ENCODE measurements around the gene C10orf90. TPM values are rescaled to one million over a fixed set of nuclear protein-coding genes. Genes with fewer than 3 reads are reported as not detected.

C10orf90 gene
- total RNA-seq, 4 donors from 2014 or later: 0.26 TPM; not detected in 3

DNA sequence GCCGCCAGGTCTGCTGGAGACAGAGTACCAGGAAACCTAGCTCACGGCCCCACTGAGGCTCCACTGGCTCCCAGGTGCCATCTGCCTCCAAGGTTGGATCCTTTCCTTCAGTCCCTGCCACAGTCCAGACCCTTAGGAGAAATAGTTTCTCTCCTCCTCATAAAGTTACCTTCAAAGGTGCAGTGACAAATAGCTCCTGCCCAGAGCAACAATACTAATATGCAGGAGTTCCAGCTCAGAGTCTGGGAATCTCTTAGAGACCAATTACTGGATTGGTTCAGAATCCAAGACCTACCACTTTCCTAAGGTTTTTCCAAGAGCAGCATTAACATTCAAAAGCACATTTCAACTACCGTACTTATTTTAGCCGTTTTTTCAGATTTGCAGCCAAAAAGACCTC, 241.2 kb downstream of the C10orf90 start:
- no peaks in the 10 kb centered on the region for H3K4me1 ChIP-seq
- intact Hi-C loops (cut with DNase I): no loop called here
- no peak overlapping the region for H3K27ac ChIP-seq
- no peak for TF ChIP-seq POLR2A (IDR thresholded peaks at IDR 0.05)
- TF ChIP-seq, protein P1, sequence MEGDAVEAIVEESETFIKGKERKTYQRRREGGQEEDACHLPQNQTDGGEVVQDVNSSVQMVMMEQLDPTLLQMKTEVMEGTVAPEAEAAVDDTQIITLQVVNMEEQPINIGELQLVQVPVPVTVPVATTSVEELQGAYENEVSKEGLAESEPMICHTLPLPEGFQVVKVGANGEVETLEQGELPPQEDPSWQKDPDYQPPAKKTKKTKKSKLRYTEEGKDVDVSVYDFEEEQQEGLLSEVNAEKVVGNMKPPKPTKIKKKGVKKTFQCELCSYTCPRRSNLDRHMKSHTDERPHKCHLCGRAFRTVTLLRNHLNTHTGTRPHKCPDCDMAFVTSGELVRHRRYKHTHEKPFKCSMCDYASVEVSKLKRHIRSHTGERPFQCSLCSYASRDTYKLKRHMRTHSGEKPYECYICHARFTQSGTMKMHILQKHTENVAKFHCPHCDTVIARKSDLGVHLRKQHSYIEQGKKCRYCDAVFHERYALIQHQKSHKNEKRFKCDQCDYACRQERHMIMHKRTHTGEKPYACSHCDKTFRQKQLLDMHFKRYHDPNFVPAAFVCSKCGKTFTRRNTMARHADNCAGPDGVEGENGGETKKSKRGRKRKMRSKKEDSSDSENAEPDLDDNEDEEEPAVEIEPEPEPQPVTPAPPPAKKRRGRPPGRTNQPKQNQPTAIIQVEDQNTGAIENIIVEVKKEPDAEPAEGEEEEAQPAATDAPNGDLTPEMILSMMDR (IDR thresholded peaks at IDR 0.05): no peak
- 79 to 85% methylated on average over 4 of the region's 4 CpGs for WGBS, 2 donors
- H3K27me3 ChIP-seq: peaks cover 0 to 8% (median 0%) of the 10 kb centered on the region in 4 donors
- H3K36me3 ChIP-seq: no peaks in the 10 kb centered on the region
- H3K4me3 ChIP-seq: no peak overlapping the region
- DNase-seq: no peak
- H3K9me3 ChIP-seq: peaks cover 0 to 6% (median 0%) of the 10 kb centered on the region in 3 donors

DNA sequence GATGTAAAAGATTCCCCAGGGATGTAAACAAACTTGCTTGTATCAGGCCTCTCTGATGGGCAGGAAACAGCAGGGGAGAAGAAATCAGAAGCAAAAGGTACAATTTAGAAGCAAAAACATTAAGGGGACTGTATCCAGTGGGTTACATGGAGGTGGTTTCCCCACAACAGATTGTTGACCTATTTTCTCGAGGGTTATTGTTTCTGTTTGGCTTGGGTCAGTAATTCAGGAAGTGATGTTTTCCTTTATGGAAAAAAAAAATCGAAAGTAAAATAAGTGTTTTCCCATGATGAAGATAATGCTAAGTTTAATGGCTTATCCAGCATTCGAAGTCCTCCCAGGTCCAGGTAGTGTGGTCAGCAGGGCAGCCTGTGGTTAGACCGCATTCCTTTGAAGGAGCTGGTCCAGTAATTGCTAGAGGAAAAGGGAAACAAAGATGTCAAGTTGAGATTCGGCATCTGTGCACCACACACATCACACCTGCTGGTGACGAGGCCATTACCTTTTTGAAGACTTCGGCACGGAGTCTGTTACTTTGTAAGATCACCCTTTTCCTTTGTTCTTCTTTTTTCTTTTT, 244.9 kb downstream of the C10orf90 start:
- Histone ChIP-seq H3K4me1 (peaks cover 0 to 5% (median 0%) of the 10 kb centered on the region in 3 donors), H3K27me3 (peaks cover 0 to 20% (median 0%) of the 10 kb centered on the region in 4 donors), H3K36me3 (no peaks in the 10 kb centered on the region), H3K4me3 (no peak overlapping the region), H3K27ac (no peak overlapping the region), H3K9me3 (peaks cover 0 to 17% (median 10%) of the 10 kb centered on the region in 3 donors)
- WGBS, 2 donors: 49 to 72% methylated on average over 8 of the region's 8 CpGs
- DNase-seq: no peak
- TF ChIP-seq, protein P1 (IDR thresholded peaks at IDR 0.05): no peak
- TF ChIP-seq POLR2A (IDR thresholded peaks at IDR 0.05): no peak
- intact Hi-C loops (cut with DNase I): no loop called here

DNA sequence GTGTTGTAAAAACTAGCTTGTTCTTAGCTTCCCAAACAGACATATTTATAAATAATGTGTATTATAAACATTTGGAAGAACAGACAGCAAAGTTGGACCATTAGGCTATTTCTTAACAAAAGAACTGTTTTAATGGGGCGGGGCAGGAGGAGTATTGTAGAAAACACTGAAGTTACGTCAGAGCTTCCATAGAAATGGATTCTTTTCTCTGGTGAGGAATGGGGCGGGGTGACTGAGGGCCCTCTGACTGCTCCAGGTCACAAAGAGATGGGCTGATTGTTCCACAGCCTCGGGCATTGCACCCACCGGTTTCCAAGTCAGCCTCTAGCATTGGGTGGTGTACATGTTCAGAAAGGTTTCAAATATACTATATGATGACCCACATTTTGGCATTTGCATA, 245.5 kb downstream of the C10orf90 start:
- intact Hi-C loops (cut with DNase I): no loop called here
- Histone ChIP-seq H3K4me3 (no peak overlapping the region), H3K27me3 (peaks cover 0 to 25% (median 0%) of the 10 kb centered on the region in 4 donors), H3K27ac (no peak overlapping the region), H3K9me3 (peaks cover 0 to 17% (median 10%) of the 10 kb centered on the region in 3 donors), H3K36me3 (no peaks in the 10 kb centered on the region), H3K4me1 (peaks cover 0 to 5% (median 0%) of the 10 kb centered on the region in 3 donors)
- DNase-seq: no peak
- 69 to 73% methylated on average over 5 of the region's 5 CpGs for WGBS, 2 donors
- TF ChIP-seq, protein P1 (IDR thresholded peaks at IDR 0.05): no peak
- TF ChIP-seq POLR2A (IDR thresholded peaks at IDR 0.05): no peak

DNA sequence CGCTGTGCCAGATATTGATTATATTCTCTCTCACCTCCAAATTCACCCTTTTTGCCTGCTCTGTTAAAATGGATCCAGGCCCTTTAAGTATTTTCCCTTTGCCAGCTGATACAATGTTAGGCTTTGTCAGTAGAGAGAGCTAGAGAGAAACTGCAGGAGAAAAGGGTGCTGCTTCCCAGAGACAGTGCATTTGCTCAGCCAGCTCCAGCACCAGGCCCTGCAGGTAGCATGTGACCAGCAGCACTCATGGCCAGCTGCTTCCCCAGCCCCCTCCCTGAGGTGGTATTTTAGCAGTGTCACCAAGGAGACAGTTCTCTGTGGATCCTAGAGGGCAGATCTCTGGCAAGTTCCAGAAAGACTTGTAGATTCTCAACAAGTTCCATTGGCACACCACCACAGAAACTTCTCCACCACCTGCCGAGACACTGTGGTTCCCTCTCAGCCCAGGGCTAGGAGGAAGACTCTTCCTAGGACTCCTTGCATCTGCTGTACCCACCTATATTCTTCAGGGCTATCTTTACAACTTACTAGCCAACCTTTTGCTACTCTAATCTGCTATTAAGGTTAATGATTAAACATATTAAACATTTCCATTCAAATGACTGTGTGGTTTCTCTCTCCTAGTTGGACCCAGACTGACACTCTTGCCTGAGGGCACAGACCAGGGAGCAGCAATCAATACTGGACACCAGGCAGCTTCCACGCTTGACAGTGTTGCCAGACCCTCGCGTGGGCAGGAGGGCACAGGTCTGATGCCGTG, 246.6 kb downstream of the C10orf90 start:
- WGBS, 2 donors: 82 to 86% methylated on average over 3 to 6 of the region's 6 CpGs
- TF ChIP-seq POLR2A (IDR thresholded peaks at IDR 0.05): no peak
- TF ChIP-seq, protein P1 (IDR thresholded peaks at IDR 0.05): no peak
- H3K4me3 ChIP-seq: no peak overlapping the region
- H3K36me3 ChIP-seq: no peaks in the 10 kb centered on the region
- DNase-seq: no peak
- peaks cover 0 to 5% (median 0%) of the 10 kb centered on the region in 3 donors for H3K4me1 ChIP-seq
- intact Hi-C loops (cut with DNase I): no loop called here
- H3K27me3 ChIP-seq: peaks cover 0 to 35% (median 0%) of the 10 kb centered on the region in 4 donors
- H3K9me3 ChIP-seq: peaks cover 0 to 18% (median 10%) of the 10 kb centered on the region in 3 donors
- no peak overlapping the region for H3K27ac ChIP-seq

DNA sequence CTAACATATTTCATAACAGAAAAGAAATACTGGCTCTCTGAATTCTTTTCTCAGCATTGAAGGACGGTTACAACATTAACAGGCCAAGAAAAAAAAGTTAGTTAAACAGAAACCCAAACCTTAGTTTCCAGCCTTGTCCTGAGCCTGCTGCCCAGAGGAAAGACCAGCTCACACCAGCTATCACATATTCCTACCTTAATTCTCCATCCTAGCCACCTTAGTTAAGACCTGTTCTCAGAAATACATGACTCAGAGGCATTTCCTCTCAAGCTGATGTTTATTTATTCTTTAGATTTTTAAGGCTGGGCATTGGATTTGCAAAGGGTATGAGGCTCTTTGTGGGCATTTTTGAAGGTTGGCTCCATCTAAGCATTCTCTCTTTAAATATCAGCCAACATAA, 247.9 kb downstream of the C10orf90 start:
- Histone ChIP-seq H3K27me3 (peaks cover 0 to 39% (median 0%) of the 10 kb centered on the region in 4 donors), H3K4me3 (no peak overlapping the region), H3K36me3 (no peaks in the 10 kb centered on the region), H3K27ac (no peak overlapping the region), H3K9me3 (peaks cover 0 to 26% (median 10%) of the 10 kb centered on the region in 3 donors), H3K4me1 (peaks cover 0 to 5% (median 0%) of the 10 kb centered on the region in 3 donors)
- TF ChIP-seq, protein P1 (IDR thresholded peaks at IDR 0.05): no peak
- TF ChIP-seq POLR2A (IDR thresholded peaks at IDR 0.05): no peak
- 48 to 81% methylated on average over 1 of the region's 1 CpG for WGBS, 2 donors
- no peak for DNase-seq
- intact Hi-C loops (cut with DNase I): no loop called here

Measured in esophagus squamous epithelium (tissue), 5 donors.